GM23338 (cell line): ENCODE data around the gene AGR2. TPM values are rescaled to one million over a fixed set of nuclear protein-coding genes. Genes with fewer than 3 reads are reported as not detected.

Experiments used
- ATAC-seq: fragments of 200-7000 bp; cut with Tn5 transposase; 3 replicates; pipeline ENCODE4 v1.9.1; 2020
- DNase-seq: peaks from one replicate; pipeline ENCODE4 v3.0.0-alpha.2; 2015; ENCODE audit warnings: low spot score
- H2AFZ ChIP-seq: fragments of 200-600 bp; sonication (generic); 2 replicates; pipeline ENCODE4 v1.8.0; 2016; ENCODE audit warnings: antibody characterized with exemption, mild to moderate bottlenecking, moderate library complexity
- H3F3A ChIP-seq: fragments of 200-600 bp; sonication (generic); replicated peaks from 2 replicates; pipeline ENCODE4 v1.8.0; 2017; ENCODE audit warnings: antibody characterized with exemption, mixed run types, low read depth
- H3K27ac ChIP-seq: fragments of 200-600 bp; sonication (generic); 2 replicates; pipeline ENCODE4 v1.6.1; 2016; ENCODE audit warnings: low read depth
- H3K27me3 ChIP-seq: fragments of 200-600 bp; sonication (generic); 2 replicates; pipeline ENCODE4 v1.8.0; 2016; ENCODE audit warnings: mild to moderate bottlenecking, mixed run types, moderate library complexity; ENCODE audit not compliant: insufficient read depth
- H3K36me3 ChIP-seq: fragments of 200-600 bp; sonication (generic); 2 replicates; pipeline ENCODE4 v1.8.0; 2016; ENCODE audit warnings: mild to moderate bottlenecking; ENCODE audit not compliant: insufficient read depth
- H3K4me1 ChIP-seq: fragments of 200-600 bp; sonication (generic); 2 replicates; pipeline ENCODE4 v1.8.0; 2016; ENCODE audit warnings: mild to moderate bottlenecking, moderate library complexity; ENCODE audit not compliant: insufficient read depth
- H3K4me2 ChIP-seq: fragments of 200-600 bp; sonication (generic); 2 replicates; pipeline ENCODE4 v1.7.1; 2017; ENCODE audit warnings: mixed run types
- H3K4me3 ChIP-seq: fragments of 200-600 bp; sonication (generic); 2 replicates; pipeline ENCODE4 v1.6.1; 2016; ENCODE audit warnings: mixed run types
- H3K79me2 ChIP-seq: fragments of 200-600 bp; sonication (generic); replicated peaks from 2 replicates; pipeline ENCODE4 v1.8.0; 2017; ENCODE audit warnings: mild to moderate bottlenecking; ENCODE audit not compliant: insufficient read depth
- H3K9me2 ChIP-seq: fragments of 200-600 bp; sonication (generic); 2 replicates; pipeline ENCODE4 v1.8.0; 2017; ENCODE audit not compliant: insufficient read depth
- H4K20me1 ChIP-seq: fragments of 200-600 bp; sonication (generic); replicated peaks from 2 replicates; pipeline ENCODE4 v1.8.0; 2017; ENCODE audit warnings: mild to moderate bottlenecking; ENCODE audit not compliant: insufficient read depth
- H3K27ac Mint-ChIP-seq: 2 replicates; pipeline ENCODE4 v1.8.0; 2020; ENCODE audit warnings: inconsistent platforms, mild to moderate bottlenecking, moderate library complexity, mixed read lengths
- H3K27me3 Mint-ChIP-seq: 3 replicates; pipeline ENCODE4 v1.8.0; 2022; ENCODE audit warnings: low read depth, mild to moderate bottlenecking, moderate library complexity, mixed read lengths, inconsistent platforms; ENCODE audit not compliant: insufficient read depth, poor library complexity
- H3K36me3 Mint-ChIP-seq: 3 replicates; pipeline ENCODE4 v1.8.0; 2021; ENCODE audit warnings: low read depth, mild to moderate bottlenecking, inconsistent platforms, moderate library complexity, mixed read lengths
- H3K4me1 Mint-ChIP-seq: 3 replicates; pipeline ENCODE4 v1.8.0; 2020; ENCODE audit warnings: mild to moderate bottlenecking, inconsistent platforms, mixed read lengths
- H3K4me3 Mint-ChIP-seq: 3 replicates; pipeline ENCODE4 v1.8.0; 2021; ENCODE audit warnings: moderate library complexity, mild to moderate bottlenecking, inconsistent platforms, mixed read lengths
- H3K9me3 Mint-ChIP-seq: 3 replicates; pipeline ENCODE4 v1.8.0; 2020; ENCODE audit warnings: moderate library complexity, mild to moderate bottlenecking, inconsistent platforms, mixed read lengths
- EZH2 ChIP-seq: fragments of 200-600 bp; sonication (generic); IDR thresholded peaks from one replicate; pipeline ENCODE4 v1.8.0; 2017; ENCODE audit warnings: antibody characterized with exemption, mild to moderate bottlenecking, low read depth; ENCODE audit not compliant: unreplicated experiment
- JUNB ChIP-seq: IDR thresholded peaks from one replicate; pipeline ENCODE4 v1.6.1; 2016; ENCODE audit warnings: antibody characterized with exemption; ENCODE audit not compliant: unreplicated experiment
- NANOG ChIP-seq: IDR thresholded peaks from 2 replicates; pipeline ENCODE4 v1.6.1; 2016; ENCODE audit warnings: antibody characterized with exemption, borderline replicate concordance
- POLR2AphosphoS5 ChIP-seq: IDR thresholded peaks from 2 replicates; pipeline ENCODE4 v1.6.1; 2016; ENCODE audit warnings: antibody characterized with exemption, low read depth
- STAT1 ChIP-seq: IDR thresholded peaks from one replicate; pipeline ENCODE4 v1.6.1; 2016; ENCODE audit warnings: antibody characterized with exemption; ENCODE audit not compliant: unreplicated experiment
- ZNF114 ChIP-seq: fragments of 250-450 bp; sonication (Bioruptor Pico); IDR thresholded peaks from 2 replicates; pipeline ENCODE4 v1.5.0; 2020; ENCODE audit warnings: mild to moderate bottlenecking, moderate library complexity
- ZNF331 ChIP-seq: fragments of 250-450 bp; sonication (Bioruptor Pico); IDR thresholded peaks from 2 replicates; pipeline ENCODE4 v1.5.0; 2020; ENCODE audit warnings: low read depth, mild to moderate bottlenecking, moderate library complexity
- polyA plus RNA-seq: library from polyadenylated mRNA; unstranded; fragments of >200 nt; fragmentation: Nextera tagmentation; extraction: Ambion mirVana; gene quantifications from 2 replicates; pipeline ENCODE4 v1.2.1, GENCODE V29; 2016
- total RNA-seq: library from RNA; depleted of rRNA; stranded (reverse); fragments of >200 nt; shearing (Covaris generic); gene quantifications from 2 replicates; pipeline ENCODE4 v1.2.3, GENCODE V29; 2014
- TF ChIP-seq, protein P1 (sequence below): fragments of 250-450 bp; sonication (Bioruptor Pico); IDR thresholded peaks from 2 replicates; pipeline ENCODE4 v1.5.0; 2020; ENCODE audit warnings: mild to moderate bottlenecking, moderate library complexity
- TF ChIP-seq, protein P2 (sequence below): IDR thresholded peaks from 2 replicates; pipeline ENCODE4 v1.6.1; 2016; ENCODE audit warnings: antibody characterized with exemption
- TF ChIP-seq, protein P3 (sequence below), 2 experiments: fragments of 200-600 bp in 1 of 2; sonication (generic) in 1 of 2; conservative IDR thresholded peaks; 2 replicates each; pipeline versions ENCODE4 v1.5.1 to v1.6.1; 2016 to 2017; ENCODE audit warnings: antibody characterized with exemption in 2 of 2, low read depth in 2 of 2, mild to moderate bottlenecking in 2 of 2, moderate library complexity in 1 of 2
- TF ChIP-seq, protein P4 (sequence below): IDR thresholded peaks from one replicate; pipeline ENCODE4 v1.6.1; 2018; ENCODE audit warnings: antibody characterized with exemption; ENCODE audit not compliant: unreplicated experiment

Gene AGR2
- total and polyA plus RNA-seq, 2 experiments from 2014 or later = not detected

DNA sequence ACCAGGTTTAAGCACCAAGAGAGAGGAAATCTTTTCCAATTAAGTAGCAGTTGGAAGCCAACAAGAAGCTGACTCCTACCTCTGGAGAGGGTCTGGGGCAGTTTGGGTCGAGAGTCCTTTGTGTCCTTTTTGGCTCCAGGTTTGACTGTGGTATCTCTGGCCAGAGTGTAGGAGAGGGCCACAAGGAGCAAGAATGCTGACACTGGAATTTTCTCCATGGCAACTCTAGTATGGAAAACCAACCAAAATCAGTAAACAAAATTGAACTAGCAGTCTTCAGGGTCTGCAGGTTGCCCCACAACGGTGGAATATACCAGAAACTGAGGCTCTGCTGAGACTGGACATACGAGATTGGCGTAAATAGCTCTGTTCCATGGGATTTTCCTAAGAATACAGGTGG is 3.2 kb downstream of the AGR2 start:
- no peak overlapping the region for H3K4me3 ChIP-seq
- no peaks in the 10 kb centered on the region for H3K79me2 ChIP-seq
- Mint-ChIP-seq H3K36me3 (no peaks in the 10 kb centered on the region), H3K27me3 (peaks cover 2% of the 10 kb centered on the region), H3K9me3 (no peaks in the 10 kb centered on the region), H3K4me1 (peaks cover 5% of the 10 kb centered on the region; the same call in 2 of the 3 replicates), H3K4me3 (no peak overlapping the region), H3K27ac (no peak overlapping the region)
- ATAC-seq (no peak), DNase-seq (no peak)
- H3K27me3 ChIP-seq = no peaks in the 10 kb centered on the region
- no peak overlapping the region for H3K4me2 ChIP-seq
- no peaks in the 10 kb centered on the region for H4K20me1 ChIP-seq
- no peaks in the 10 kb centered on the region for H3K36me3 ChIP-seq
- H3K27ac ChIP-seq = no peak overlapping the region
- H3K4me1 ChIP-seq = peaks cover 6% of the 10 kb centered on the region; the same call in 1 of the 2 replicates
- no peaks in the 10 kb centered on the region for H3K9me2 ChIP-seq
- H2AFZ ChIP-seq = no peak overlapping the region
- TF ChIP-seq POLR2AphosphoS5 (no peak), NANOG (no peak), JUNB (no peak), ZNF114 (CRISPR knock-in tag) (no peak), STAT1 (no peak), EZH2 (no peak), ZNF331 (no peak)
- TF ChIP-seq, protein P1, sequence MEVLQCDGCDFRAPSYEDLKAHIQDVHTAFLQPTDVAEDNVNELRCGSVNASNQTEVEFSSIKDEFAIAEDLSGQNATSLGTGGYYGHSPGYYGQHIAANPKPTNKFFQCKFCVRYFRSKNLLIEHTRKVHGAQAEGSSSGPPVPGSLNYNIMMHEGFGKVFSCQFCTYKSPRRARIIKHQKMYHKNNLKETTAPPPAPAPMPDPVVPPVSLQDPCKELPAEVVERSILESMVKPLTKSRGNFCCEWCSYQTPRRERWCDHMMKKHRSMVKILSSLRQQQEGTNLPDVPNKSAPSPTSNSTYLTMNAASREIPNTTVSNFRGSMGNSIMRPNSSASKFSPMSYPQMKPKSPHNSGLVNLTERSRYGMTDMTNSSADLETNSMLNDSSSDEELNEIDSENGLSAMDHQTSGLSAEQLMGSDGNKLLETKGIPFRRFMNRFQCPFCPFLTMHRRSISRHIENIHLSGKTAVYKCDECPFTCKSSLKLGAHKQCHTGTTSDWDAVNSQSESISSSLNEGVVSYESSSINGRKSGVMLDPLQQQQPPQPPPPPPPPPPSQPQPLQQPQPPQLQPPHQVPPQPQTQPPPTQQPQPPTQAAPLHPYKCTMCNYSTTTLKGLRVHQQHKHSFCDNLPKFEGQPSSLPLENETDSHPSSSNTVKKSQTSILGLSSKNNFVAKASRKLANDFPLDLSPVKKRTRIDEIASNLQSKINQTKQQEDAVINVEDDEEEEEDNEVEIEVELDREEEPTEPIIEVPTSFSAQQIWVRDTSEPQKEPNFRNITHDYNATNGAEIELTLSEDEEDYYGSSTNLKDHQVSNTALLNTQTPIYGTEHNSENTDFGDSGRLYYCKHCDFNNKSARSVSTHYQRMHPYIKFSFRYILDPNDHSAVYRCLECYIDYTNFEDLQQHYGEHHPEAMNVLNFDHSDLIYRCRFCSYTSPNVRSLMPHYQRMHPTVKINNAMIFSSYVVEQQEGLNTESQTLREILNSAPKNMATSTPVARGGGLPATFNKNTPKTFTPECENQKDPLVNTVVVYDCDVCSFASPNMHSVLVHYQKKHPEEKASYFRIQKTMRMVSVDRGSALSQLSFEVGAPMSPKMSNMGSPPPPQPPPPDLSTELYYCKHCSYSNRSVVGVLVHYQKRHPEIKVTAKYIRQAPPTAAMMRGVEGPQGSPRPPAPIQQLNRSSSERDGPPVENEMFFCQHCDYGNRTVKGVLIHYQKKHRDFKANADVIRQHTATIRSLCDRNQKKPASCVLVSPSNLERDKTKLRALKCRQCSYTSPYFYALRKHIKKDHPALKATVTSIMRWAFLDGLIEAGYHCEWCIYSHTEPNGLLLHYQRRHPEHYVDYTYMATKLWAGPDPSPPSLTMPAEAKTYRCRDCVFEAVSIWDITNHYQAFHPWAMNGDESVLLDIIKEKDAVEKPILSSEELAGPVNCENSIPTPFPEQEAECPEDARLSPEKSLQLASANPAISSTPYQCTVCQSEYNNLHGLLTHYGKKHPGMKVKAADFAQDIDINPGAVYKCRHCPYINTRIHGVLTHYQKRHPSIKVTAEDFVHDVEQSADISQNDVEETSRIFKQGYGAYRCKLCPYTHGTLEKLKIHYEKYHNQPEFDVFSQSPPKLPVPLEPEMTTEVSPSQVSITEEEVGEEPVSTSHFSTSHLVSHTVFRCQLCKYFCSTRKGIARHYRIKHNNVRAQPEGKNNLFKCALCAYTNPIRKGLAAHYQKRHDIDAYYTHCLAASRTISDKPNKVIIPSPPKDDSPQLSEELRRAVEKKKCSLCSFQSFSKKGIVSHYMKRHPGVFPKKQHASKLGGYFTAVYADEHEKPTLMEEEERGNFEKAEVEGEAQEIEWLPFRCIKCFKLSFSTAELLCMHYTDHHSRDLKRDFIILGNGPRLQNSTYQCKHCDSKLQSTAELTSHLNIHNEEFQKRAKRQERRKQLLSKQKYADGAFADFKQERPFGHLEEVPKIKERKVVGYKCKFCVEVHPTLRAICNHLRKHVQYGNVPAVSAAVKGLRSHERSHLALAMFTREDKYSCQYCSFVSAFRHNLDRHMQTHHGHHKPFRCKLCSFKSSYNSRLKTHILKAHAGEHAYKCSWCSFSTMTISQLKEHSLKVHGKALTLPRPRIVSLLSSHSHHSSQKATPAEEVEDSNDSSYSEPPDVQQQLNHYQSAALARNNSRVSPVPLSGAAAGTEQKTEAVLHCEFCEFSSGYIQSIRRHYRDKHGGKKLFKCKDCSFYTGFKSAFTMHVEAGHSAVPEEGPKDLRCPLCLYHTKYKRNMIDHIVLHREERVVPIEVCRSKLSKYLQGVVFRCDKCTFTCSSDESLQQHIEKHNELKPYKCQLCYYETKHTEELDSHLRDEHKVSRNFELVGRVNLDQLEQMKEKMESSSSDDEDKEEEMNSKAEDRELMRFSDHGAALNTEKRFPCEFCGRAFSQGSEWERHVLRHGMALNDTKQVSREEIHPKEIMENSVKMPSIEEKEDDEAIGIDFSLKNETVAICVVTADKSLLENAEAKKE = no peak
- TF ChIP-seq, protein P2, sequence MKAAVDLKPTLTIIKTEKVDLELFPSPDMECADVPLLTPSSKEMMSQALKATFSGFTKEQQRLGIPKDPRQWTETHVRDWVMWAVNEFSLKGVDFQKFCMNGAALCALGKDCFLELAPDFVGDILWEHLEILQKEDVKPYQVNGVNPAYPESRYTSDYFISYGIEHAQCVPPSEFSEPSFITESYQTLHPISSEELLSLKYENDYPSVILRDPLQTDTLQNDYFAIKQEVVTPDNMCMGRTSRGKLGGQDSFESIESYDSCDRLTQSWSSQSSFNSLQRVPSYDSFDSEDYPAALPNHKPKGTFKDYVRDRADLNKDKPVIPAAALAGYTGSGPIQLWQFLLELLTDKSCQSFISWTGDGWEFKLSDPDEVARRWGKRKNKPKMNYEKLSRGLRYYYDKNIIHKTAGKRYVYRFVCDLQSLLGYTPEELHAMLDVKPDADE = no peak
- TF ChIP-seq, protein P3, sequence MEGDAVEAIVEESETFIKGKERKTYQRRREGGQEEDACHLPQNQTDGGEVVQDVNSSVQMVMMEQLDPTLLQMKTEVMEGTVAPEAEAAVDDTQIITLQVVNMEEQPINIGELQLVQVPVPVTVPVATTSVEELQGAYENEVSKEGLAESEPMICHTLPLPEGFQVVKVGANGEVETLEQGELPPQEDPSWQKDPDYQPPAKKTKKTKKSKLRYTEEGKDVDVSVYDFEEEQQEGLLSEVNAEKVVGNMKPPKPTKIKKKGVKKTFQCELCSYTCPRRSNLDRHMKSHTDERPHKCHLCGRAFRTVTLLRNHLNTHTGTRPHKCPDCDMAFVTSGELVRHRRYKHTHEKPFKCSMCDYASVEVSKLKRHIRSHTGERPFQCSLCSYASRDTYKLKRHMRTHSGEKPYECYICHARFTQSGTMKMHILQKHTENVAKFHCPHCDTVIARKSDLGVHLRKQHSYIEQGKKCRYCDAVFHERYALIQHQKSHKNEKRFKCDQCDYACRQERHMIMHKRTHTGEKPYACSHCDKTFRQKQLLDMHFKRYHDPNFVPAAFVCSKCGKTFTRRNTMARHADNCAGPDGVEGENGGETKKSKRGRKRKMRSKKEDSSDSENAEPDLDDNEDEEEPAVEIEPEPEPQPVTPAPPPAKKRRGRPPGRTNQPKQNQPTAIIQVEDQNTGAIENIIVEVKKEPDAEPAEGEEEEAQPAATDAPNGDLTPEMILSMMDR (conservative IDR thresholded peaks at IDR 0.05; ENCODE audit: low read depth in 2 of 2) = no peak
- TF ChIP-seq, protein P4, sequence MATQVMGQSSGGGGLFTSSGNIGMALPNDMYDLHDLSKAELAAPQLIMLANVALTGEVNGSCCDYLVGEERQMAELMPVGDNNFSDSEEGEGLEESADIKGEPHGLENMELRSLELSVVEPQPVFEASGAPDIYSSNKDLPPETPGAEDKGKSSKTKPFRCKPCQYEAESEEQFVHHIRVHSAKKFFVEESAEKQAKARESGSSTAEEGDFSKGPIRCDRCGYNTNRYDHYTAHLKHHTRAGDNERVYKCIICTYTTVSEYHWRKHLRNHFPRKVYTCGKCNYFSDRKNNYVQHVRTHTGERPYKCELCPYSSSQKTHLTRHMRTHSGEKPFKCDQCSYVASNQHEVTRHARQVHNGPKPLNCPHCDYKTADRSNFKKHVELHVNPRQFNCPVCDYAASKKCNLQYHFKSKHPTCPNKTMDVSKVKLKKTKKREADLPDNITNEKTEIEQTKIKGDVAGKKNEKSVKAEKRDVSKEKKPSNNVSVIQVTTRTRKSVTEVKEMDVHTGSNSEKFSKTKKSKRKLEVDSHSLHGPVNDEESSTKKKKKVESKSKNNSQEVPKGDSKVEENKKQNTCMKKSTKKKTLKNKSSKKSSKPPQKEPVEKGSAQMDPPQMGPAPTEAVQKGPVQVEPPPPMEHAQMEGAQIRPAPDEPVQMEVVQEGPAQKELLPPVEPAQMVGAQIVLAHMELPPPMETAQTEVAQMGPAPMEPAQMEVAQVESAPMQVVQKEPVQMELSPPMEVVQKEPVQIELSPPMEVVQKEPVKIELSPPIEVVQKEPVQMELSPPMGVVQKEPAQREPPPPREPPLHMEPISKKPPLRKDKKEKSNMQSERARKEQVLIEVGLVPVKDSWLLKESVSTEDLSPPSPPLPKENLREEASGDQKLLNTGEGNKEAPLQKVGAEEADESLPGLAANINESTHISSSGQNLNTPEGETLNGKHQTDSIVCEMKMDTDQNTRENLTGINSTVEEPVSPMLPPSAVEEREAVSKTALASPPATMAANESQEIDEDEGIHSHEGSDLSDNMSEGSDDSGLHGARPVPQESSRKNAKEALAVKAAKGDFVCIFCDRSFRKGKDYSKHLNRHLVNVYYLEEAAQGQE = no peak
- no peaks in the 10 kb centered on the region for H3F3A ChIP-seq
